Mesodermal cell (in vitro differentiated cells): Measurements from ENCODE around the gene MYH15.

ENCODE experiments used
- H3K27ac ChIP-seq: 2 replicates; pipeline ENCODE4 v1.7.0; 2013; ENCODE audit warnings: mild to moderate bottlenecking, low read depth, low read length, moderate library complexity; ENCODE audit not compliant: severe bottlenecking
- H3K36me3 ChIP-seq: 2 replicates; pipeline ENCODE4 v1.7.1; 2013; ENCODE audit warnings: mild to moderate bottlenecking, low read length, moderate library complexity; ENCODE audit not compliant: control insufficient read depth, insufficient read depth
- H3K4me1 ChIP-seq: one replicate; pipeline ENCODE4 v1.7.1; 2013; ENCODE audit warnings: mild to moderate bottlenecking, low read length; ENCODE audit not compliant: insufficient read depth, control insufficient read depth, poor library complexity, severe bottlenecking
- H3K4me3 ChIP-seq: 2 replicates; pipeline ENCODE4 v1.7.0; 2013; ENCODE audit warnings: low read length, control low read depth, mild to moderate bottlenecking; ENCODE audit not compliant: insufficient read depth, poor library complexity, severe bottlenecking; ENCODE audit errors: extremely low read depth
- H3K9me3 ChIP-seq: 2 replicates; pipeline ENCODE4 v1.7.1; 2013; ENCODE audit warnings: mild to moderate bottlenecking, low read length, moderate library complexity; ENCODE audit not compliant: control insufficient read depth
- WGBS, 2 experiments: methylation state at CpG; one replicate each; pipeline ENCODE4 v1.1.5; 2013; ENCODE audit warnings: missing lambda C conversion rate in 2 of 2; ENCODE audit not compliant: insufficient coverage in 2 of 2; 5-methylcytosine and 5-hydroxymethylcytosine counted together

Gene MYH15

GRCh38 chr3:108378153-108378951, 132.0 kb downstream of the MYH15 start:
- Histone ChIP-seq H3K9me3 (peaks cover 5% of the 10 kb centered on the region), H3K36me3 (no peaks in the 10 kb centered on the region), H3K4me1 (peaks cover 3% of the 10 kb centered on the region), H3K27ac (no peak overlapping the region), H3K4me3 (no peak overlapping the region)
- WGBS, 2 experiments = 90 to 100% methylated on average over 2 to 3 of the region's 4 CpGs

DNA sequence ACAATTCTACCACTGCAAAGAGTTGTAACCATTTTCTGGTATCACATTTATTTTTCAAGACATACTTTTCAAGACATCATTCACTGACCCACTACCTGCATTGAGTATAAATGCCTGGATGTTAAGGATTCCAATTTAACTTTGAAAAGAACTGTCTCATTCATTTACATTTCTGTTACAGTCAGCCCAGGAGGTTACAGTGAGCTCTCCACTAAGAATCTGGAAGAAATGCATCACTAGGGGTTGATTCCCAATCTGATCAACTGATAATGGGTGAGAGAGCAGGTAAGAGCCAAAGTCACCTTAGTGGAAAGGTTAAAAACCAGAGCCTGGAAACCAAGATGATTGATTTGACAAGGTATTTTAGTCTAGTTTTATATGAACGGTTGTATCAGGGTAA, 133.0 kb downstream of the MYH15 start:
- Histone ChIP-seq H3K9me3 (peaks cover 5% of the 10 kb centered on the region), H3K4me3 (no peak overlapping the region), H3K36me3 (no peaks in the 10 kb centered on the region), H3K27ac (no peak overlapping the region), H3K4me1 (peaks cover 3% of the 10 kb centered on the region)
- WGBS, 2 experiments = 89 to 100% methylated on average over 1 of the region's 1 CpG

- WGBS, 2 experiments = no CpG with 5 or more reads among the region's 1 CpG
- no peak overlapping the region for H3K27ac ChIP-seq
- no peak overlapping the region for H3K4me3 ChIP-seq
- no peaks in the 10 kb centered on the region for H3K4me1 ChIP-seq
- peaks cover 5% of the 10 kb centered on the region for H3K9me3 ChIP-seq
- no peaks in the 10 kb centered on the region for H3K36me3 ChIP-seq
Observed at GRCh38 chr3:108376026-108376425, 134.4 kb downstream of the MYH15 start.

DNA sequence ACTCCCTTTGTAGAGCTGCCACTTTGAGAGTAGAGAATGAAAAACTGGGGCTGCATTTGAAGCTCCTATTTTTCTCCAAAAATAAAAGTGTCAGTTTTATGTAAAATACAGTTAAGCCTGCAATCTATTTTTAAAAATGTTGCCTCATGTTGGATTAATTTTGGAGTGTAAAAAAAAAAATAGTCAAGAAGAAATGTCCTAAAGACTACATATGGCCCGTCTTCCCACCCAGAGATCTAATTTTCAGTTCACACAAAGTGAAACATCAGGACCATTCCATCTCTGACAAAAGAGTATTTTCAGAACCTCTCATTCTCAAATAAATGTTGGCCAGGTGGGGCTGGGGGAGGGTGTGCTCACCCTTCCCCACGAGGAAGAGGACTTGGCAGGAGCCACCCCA, 151.4 kb downstream of the MYH15 start:
- H3K4me3 ChIP-seq = no peak overlapping the region
- no peak overlapping the region for H3K27ac ChIP-seq
- WGBS, 2 experiments = no CpG with 5 or more reads among the region's 2 CpGs
- H3K9me3 ChIP-seq = no peaks in the 10 kb centered on the region
- no peaks in the 10 kb centered on the region for H3K36me3 ChIP-seq
- no peaks in the 10 kb centered on the region for H3K4me1 ChIP-seq

GRCh38 chr3:108357042-108357441, 153.4 kb downstream of the MYH15 start:
- Histone ChIP-seq H3K36me3 (no peaks in the 10 kb centered on the region), H3K4me1 (no peaks in the 10 kb centered on the region), H3K9me3 (no peaks in the 10 kb centered on the region), H3K4me3 (no peak overlapping the region), H3K27ac (no peak overlapping the region)
- 73 to 78% methylated on average over 1 of the region's 2 CpGs for WGBS, 2 experiments

DNA sequence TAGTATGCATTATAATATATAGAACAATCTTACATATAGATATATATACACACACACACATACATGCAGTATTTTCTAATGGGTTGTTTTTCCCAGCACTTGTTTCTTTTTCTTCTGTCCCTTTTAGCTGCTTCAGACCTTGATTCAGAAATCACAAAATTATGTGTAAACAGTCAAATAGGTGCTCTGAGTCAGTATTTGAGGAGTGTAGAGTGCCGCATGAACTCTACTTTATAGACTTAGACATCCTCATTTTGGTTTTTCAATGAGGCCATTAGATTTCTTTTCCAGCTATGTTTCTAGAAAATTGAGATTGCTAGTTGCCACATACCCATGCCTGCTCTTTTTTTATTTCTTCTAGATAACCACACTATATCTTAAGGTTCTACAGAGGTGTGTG, 155.8 kb downstream of the MYH15 start:
- no peak overlapping the region for H3K4me3 ChIP-seq
- no peaks in the 10 kb centered on the region for H3K9me3 ChIP-seq
- H3K4me1 ChIP-seq = no peaks in the 10 kb centered on the region
- WGBS, 2 experiments = no CpG with 5 or more reads among the region's 1 CpG
- H3K27ac ChIP-seq = no peak overlapping the region
- no peaks in the 10 kb centered on the region for H3K36me3 ChIP-seq

DNA sequence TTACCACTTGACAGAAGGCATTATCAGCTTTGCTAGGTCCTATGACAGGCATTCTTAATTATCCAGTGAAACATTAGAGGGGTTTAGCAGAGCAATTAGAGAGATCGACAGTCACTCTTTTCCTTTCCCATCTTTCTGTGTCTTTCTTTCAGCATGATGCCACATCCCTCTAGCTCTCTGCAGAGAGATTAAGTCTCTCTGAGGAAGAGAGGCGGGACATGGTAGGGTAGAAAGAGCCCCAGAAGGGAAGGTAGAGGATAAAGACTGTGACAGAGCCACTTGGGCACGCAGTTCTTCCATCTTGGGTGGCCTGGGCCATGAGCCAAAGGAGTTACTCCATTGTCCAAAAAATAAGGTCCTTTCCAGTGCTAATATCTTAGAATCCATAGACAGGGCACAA, 158.2 kb downstream of the MYH15 start:
- no peaks in the 10 kb centered on the region for H3K4me1 ChIP-seq
- WGBS, 2 experiments = no CpG with 5 or more reads among the region's 3 CpGs
- no peaks in the 10 kb centered on the region for H3K36me3 ChIP-seq
- no peaks in the 10 kb centered on the region for H3K9me3 ChIP-seq
- H3K4me3 ChIP-seq = no peak overlapping the region
- H3K27ac ChIP-seq = no peak overlapping the region

DNA sequence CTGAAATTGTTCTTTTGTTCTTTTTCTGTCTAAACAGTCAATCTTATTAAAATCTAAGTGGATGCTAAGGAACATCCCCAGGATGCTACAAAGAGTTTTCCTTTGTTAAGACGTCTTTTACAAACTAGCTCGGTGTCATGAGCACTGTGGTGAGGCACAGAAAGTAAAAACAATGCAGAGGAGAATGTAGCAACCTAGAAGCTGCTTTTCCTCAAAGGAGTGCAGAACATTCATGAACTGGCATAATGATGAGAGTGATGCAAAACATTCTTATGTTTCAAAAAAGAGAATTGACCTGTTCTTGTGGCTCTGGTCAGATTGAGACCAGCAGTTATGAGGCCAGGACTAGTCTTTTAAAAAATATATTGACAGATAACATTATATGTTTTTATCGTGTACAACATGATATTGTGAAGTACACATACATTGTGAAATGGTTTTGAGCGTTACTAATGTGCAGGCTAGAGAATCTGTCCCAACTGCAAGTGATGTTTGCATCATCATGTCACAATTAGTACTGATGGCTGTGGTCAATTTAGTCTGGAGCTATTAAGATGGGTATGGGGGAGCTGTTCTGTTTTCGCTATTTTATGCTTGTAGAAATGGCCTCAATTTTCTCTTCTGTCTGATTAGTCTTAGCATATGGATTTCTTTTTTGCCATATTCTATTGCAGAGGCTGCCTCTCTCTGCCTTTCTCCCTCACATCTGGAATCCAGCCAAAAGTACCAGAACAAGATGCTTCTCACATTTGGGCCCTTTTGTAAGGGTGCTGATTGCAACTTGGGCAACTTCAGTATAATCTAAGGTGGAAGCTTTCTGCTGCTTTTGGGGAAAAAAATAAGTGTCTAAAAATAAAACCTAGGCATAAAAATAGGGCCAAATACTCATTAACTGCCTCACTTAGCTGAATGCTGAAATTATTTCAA, 163.8 kb downstream of the MYH15 start:
- Histone ChIP-seq H3K27ac (no peak overlapping the region), H3K4me3 (no peak overlapping the region), H3K36me3 (no peaks in the 10 kb centered on the region), H3K4me1 (no peaks in the 10 kb centered on the region), H3K9me3 (no peaks in the 10 kb centered on the region)
- 89 to 96% methylated on average over 2 to 4 of the region's 5 CpGs for WGBS, 2 experiments

GRCh38 chr3:108345492-108346205, 164.7 kb downstream of the MYH15 start:
- no peak overlapping the region for H3K4me3 ChIP-seq
- WGBS, 2 experiments = 35 to 67% methylated on average over 3 to 5 of the region's 6 CpGs
- no peak overlapping the region for H3K27ac ChIP-seq
- H3K4me1 ChIP-seq = no peaks in the 10 kb centered on the region
- H3K9me3 ChIP-seq = no peaks in the 10 kb centered on the region
- no peaks in the 10 kb centered on the region for H3K36me3 ChIP-seq

DNA sequence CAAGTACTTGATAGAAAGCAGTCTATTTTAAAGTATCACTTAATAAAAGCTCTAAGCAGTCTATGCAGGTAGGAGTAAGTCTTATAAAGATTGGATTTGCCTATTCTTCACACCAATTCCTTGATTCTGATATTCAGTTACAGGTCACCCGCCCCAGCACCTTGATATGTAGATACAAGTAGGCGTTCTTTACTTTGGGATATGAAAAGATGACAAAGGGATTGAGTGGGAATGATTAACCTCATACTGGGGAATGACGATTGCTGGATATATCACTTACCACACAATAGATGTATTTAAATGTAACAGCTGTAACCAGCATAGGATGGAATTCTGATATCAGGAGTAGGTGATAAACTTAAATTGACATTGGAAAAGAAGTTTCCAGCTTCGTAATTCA, 166.9 kb downstream of the MYH15 start:
- Histone ChIP-seq H3K4me3 (no peak overlapping the region), H3K27ac (no peak overlapping the region), H3K4me1 (no peaks in the 10 kb centered on the region), H3K36me3 (no peaks in the 10 kb centered on the region), H3K9me3 (no peaks in the 10 kb centered on the region)
- 80 to 100% methylated on average over 1 of the region's 4 CpGs for WGBS, 2 experiments
